GM19463 (cell line): ENCODE results near the gene TAF3.

Experiments used
- ATAC-seq: cut with Tn5 transposase; IDR thresholded peaks from one replicate; pipeline ENCODE4 v1.9.1; 2021; ENCODE audit warnings: mild to moderate bottlenecking, moderate library complexity; ENCODE audit not compliant: unreplicated experiment

The TAF3 gene

GRCh38 chr10:7874864-7875263 lies 56.6 kb downstream of the TAF3 start:
- ATAC-seq, result no peak

- ATAC-seq, result no peak
These were observed 58.3 kb downstream of the TAF3 start for GRCh38 chr10:7876541-7877127.

- no peak for ATAC-seq
These were observed 62.8 kb downstream of the TAF3 start for GRCh38 chr10:7881119-7881518.

GRCh38 chr10:7886056-7886455 lies 67.8 kb downstream of the TAF3 start:
- ATAC-seq, result no peak

- ATAC-seq, result no peak
These were observed 69.0 kb downstream of the TAF3 start for GRCh38 chr10:7887174-7887816.

GRCh38 chr10:7889947-7890542 lies 71.7 kb downstream of the TAF3 start:
- peak; percentile 76 for ATAC-seq

GRCh38 chr10:7890781-7891180 lies 72.5 kb downstream of the TAF3 start:
- no peak for ATAC-seq

GRCh38 chr10:7891634-7892033 lies 73.3 kb downstream of the TAF3 start:
- ATAC-seq, result no peak

GRCh38 chr10:7892146-7892545 lies 73.8 kb downstream of the TAF3 start:
- ATAC-seq, result no peak

- ATAC-seq, result no peak
These were observed 77.4 kb downstream of the TAF3 start for GRCh38 chr10:7895699-7896090.

GRCh38 chr10:7896297-7896696 lies 78.0 kb downstream of the TAF3 start:
- ATAC-seq, result no peak

GRCh38 chr10:7901256-7901655 lies 83.0 kb downstream of the TAF3 start:
- ATAC-seq, result no peak

- ATAC-seq, result no peak
These were observed 84.1 kb downstream of the TAF3 start for GRCh38 chr10:7902413-7902812.

- ATAC-seq, result no peak
These were observed 85.5 kb downstream of the TAF3 start for GRCh38 chr10:7903851-7904250.

- no peak for ATAC-seq
These were observed 87.8 kb downstream of the TAF3 start for GRCh38 chr10:7906128-7906527.

GRCh38 chr10:7908541-7909210 lies 90.4 kb downstream of the TAF3 start:
- no peak for ATAC-seq

GRCh38 chr10:7913126-7913872 lies 95.0 kb downstream of the TAF3 start:
- no peak for ATAC-seq

GRCh38 chr10:7915923-7916536 lies 97.7 kb downstream of the TAF3 start:
- no peak for ATAC-seq

- ATAC-seq, result no peak
These were observed 99.4 kb downstream of the TAF3 start for GRCh38 chr10:7917736-7918135.

GRCh38 chr10:7922707-7923106 lies 104.4 kb downstream of the TAF3 start:
- no peak for ATAC-seq

GRCh38 chr10:7928536-7928935 lies 110.2 kb downstream of the TAF3 start:
- ATAC-seq, result no peak
